IPS-20b (cell line): ENCODE data around the gene TGFB1I1.
A peak's percentile ranks its signal among the peaks of the same experiment; 100 is the strongest.

Experiments used
- H3K27ac ChIP-seq: one replicate; pipeline ENCODE4 v1.5.1; 2013; ENCODE audit warnings: low read length
- H3K27me3 ChIP-seq: 2 replicates; pipeline ENCODE4 v1.6.1; 2013; ENCODE audit warnings: mild to moderate bottlenecking, low read length, inconsistent platforms; ENCODE audit not compliant: insufficient read depth
- H3K36me3 ChIP-seq: 2 replicates; pipeline ENCODE4 v1.6.1; 2013; ENCODE audit warnings: low read depth, mild to moderate bottlenecking, inconsistent platforms, low read length, moderate library complexity; ENCODE audit not compliant: insufficient read depth
- H3K4me1 ChIP-seq: 2 replicates; pipeline ENCODE4 v1.6.1; 2013; ENCODE audit warnings: mild to moderate bottlenecking, control low read depth, inconsistent platforms, low read length, moderate library complexity; ENCODE audit not compliant: insufficient read depth
- H3K4me3 ChIP-seq: 2 replicates; pipeline ENCODE4 v1.5.1; 2013; ENCODE audit warnings: mild to moderate bottlenecking, low read length, inconsistent platforms
- H3K9ac ChIP-seq: 2 replicates; pipeline ENCODE4 v1.6.1; 2013; ENCODE audit warnings: low read depth, mild to moderate bottlenecking, inconsistent platforms, low read length, moderate library complexity
- H3K9me3 ChIP-seq: 2 replicates; pipeline ENCODE4 v1.6.1; 2013; ENCODE audit warnings: mild to moderate bottlenecking, low read depth, low read length, inconsistent platforms; ENCODE audit not compliant: insufficient read depth

TGFB1I1 gene

GRCh38 chr16:31471875-31472708 is at the start of gene TGFB1I1:
TGFB1I1 (plus strand) TSS chr16:31472152; CDS start chr16:31472189, 37 bp downstream.
- no peak within 1 kb of the TSS for H3K27ac ChIP-seq
- H3K9me3 ChIP-seq, result no peaks in the 10 kb centered on the region
- H3K4me3 ChIP-seq, result peak within 1 kb of the TSS; percentile 75

GRCh38 chr16:31423241-31423640 is 48.7 kb upstream of the TGFB1I1 start:
- Histone ChIP-seq H3K36me3 (no peaks in the 10 kb centered on the region), H3K27ac (no peak overlapping the region), H3K9ac (no peak overlapping the region), H3K27me3 (peaks cover 14% of the 10 kb centered on the region; the same call in 1 of the 2 replicates), H3K4me3 (no peak overlapping the region), H3K4me1 (no peaks in the 10 kb centered on the region), H3K9me3 (no peaks in the 10 kb centered on the region)

More at GRCh38 chr16:31471875-31472708, at the start of gene TGFB1I1:
- Histone ChIP-seq H3K27me3 (peaks cover 61% of the 10 kb centered on the region), H3K9ac (peak within 1 kb of the TSS; percentile 59; the same call in 1 of the 2 replicates), H3K36me3 (no peaks in the 10 kb centered on the region), H3K4me1 (peaks cover 5% of the 10 kb centered on the region; the same call in 1 of the 2 replicates)

DNA sequence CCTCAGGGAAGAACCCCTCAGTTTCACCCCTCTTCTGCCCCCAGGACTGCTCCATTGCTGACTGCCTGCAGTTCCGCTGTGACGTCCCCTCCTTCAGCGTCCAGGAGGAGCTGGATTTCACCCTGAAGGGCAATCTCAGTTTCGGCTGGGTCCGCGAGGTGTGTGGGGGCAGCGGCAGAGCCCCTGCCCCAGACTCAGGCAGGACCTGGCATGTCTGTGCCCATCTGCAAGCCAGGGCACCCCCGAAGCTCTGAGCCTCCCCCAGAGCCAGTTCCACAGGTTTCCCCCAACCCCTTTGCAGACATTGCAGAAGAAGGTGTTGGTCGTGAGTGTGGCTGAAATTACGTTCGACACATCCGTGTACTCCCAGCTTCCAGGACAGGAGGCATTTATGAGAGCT is 48.2 kb upstream of the TGFB1I1 start:
- Histone ChIP-seq H3K36me3 (no peaks in the 10 kb centered on the region), H3K27ac (no peak overlapping the region), H3K4me1 (no peaks in the 10 kb centered on the region), H3K9me3 (no peaks in the 10 kb centered on the region), H3K27me3 (peaks cover 17% of the 10 kb centered on the region; the same call in 1 of the 2 replicates), H3K9ac (no peak overlapping the region), H3K4me3 (no peak overlapping the region)

DNA sequence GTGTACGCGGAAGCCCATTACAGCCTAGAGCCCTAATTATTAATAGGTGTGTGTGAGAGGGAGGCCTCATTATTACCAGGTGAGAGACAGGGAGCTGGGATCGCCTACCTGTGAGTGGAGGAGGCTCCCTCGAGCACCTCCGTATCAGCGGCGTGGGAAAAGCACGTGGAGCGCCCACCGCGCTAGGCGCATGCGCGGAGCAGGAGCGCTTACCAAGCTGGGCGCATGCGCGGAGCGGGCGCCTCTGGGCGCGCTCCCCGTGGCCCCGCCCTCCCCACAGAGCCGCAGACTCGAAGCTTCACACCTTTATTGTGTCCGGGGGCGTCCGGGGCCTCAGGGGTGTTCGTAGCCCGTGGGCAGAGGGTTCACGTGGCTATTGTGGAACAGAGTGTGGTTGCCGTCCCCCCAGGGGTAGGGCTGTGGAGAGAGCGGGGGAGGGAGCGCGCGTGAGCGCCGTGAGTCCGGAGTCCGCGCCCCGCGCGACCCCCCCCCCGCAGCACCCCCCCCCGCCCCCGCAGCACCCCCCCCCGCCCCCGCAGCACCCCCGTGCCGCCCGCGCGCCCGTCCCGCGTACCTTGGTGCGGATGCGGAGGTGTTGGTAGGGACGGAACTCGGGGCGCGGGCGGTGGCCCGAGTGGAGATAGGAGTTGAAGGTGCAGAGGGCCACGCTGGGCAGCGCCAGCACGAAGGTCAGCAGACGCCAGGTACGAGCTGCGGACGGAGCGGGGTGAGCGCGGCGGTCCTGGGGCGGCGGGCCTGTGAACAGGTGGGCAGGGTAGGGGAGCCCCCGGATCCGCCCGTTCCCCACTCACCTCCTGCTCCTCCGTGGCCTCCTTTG is 44.3 kb upstream of the TGFB1I1 start:
- H3K27ac ChIP-seq, result no peak overlapping the region
- H3K27me3 ChIP-seq, result peaks cover 17% of the 10 kb centered on the region; the same call in 1 of the 2 replicates
- no peaks in the 10 kb centered on the region for H3K9me3 ChIP-seq
- no peak overlapping the region for H3K9ac ChIP-seq
- no peaks in the 10 kb centered on the region for H3K36me3 ChIP-seq
- no peaks in the 10 kb centered on the region for H3K4me1 ChIP-seq
- no peak overlapping the region for H3K4me3 ChIP-seq

GRCh38 chr16:31428279-31428597 is 43.7 kb upstream of the TGFB1I1 start, which contains the start of gene COX6A2:
COX6A2 (minus strand) TSS chr16:31428360; CDS start chr16:31428325, 35 bp downstream.
- H3K4me3 ChIP-seq, result no peak within 1 kb of the TSS
- H3K4me1 ChIP-seq, result no peaks in the 10 kb centered on the region

GRCh38 chr16:31428638-31429247 is 43.2 kb upstream of the TGFB1I1 start:
- no peaks in the 10 kb centered on the region for H3K36me3 ChIP-seq
- no peaks in the 10 kb centered on the region for H3K4me1 ChIP-seq
- no peak overlapping the region for H3K27ac ChIP-seq
- H3K9ac ChIP-seq, result no peak overlapping the region
- no peaks in the 10 kb centered on the region for H3K9me3 ChIP-seq
- no peak overlapping the region for H3K4me3 ChIP-seq
- peaks cover 17% of the 10 kb centered on the region; the same call in 1 of the 2 replicates for H3K27me3 ChIP-seq

More at GRCh38 chr16:31428279-31428597, 43.7 kb upstream of the TGFB1I1 start, which contains the start of gene COX6A2:
- Histone ChIP-seq H3K27me3 (peaks cover 17% of the 10 kb centered on the region; the same call in 1 of the 2 replicates), H3K36me3 (no peaks in the 10 kb centered on the region), H3K9ac (no peak within 1 kb of the TSS), H3K27ac (no peak within 1 kb of the TSS), H3K9me3 (no peaks in the 10 kb centered on the region)

GRCh38 chr16:31429314-31429713 is 42.6 kb upstream of the TGFB1I1 start:
- Histone ChIP-seq H3K9me3 (no peaks in the 10 kb centered on the region), H3K27me3 (peaks cover 17% of the 10 kb centered on the region; the same call in 1 of the 2 replicates), H3K9ac (no peak overlapping the region), H3K4me1 (no peaks in the 10 kb centered on the region), H3K36me3 (no peaks in the 10 kb centered on the region), H3K4me3 (no peak overlapping the region), H3K27ac (no peak overlapping the region)

GRCh38 chr16:31429796-31430195 is 42.2 kb upstream of the TGFB1I1 start:
- no peak overlapping the region for H3K4me3 ChIP-seq
- H3K36me3 ChIP-seq, result no peaks in the 10 kb centered on the region
- H3K9ac ChIP-seq, result no peak overlapping the region
- no peak overlapping the region for H3K27ac ChIP-seq
- peaks cover 17% of the 10 kb centered on the region; the same call in 1 of the 2 replicates for H3K27me3 ChIP-seq
- no peaks in the 10 kb centered on the region for H3K4me1 ChIP-seq
- no peaks in the 10 kb centered on the region for H3K9me3 ChIP-seq

GRCh38 chr16:31430380-31431052 is 41.4 kb upstream of the TGFB1I1 start:
- peaks cover 17% of the 10 kb centered on the region; the same call in 1 of the 2 replicates for H3K27me3 ChIP-seq
- no peak overlapping the region for H3K9ac ChIP-seq
- no peaks in the 10 kb centered on the region for H3K9me3 ChIP-seq
- H3K36me3 ChIP-seq, result no peaks in the 10 kb centered on the region
- no peaks in the 10 kb centered on the region for H3K4me1 ChIP-seq
- no peak overlapping the region for H3K27ac ChIP-seq
- no peak overlapping the region for H3K4me3 ChIP-seq

GRCh38 chr16:31435341-31436220 is 36.4 kb upstream of the TGFB1I1 start:
- no peak overlapping the region for H3K4me3 ChIP-seq
- H3K4me1 ChIP-seq, result no peaks in the 10 kb centered on the region
- H3K36me3 ChIP-seq, result no peaks in the 10 kb centered on the region
- no peak overlapping the region for H3K9ac ChIP-seq
- no peak overlapping the region for H3K27ac ChIP-seq
- H3K27me3 ChIP-seq, result no peaks in the 10 kb centered on the region
- no peaks in the 10 kb centered on the region for H3K9me3 ChIP-seq
